Embryonic facial prominence (tissue), 1 donor: ENCODE measurements around the gene VAV2.

Source experiments
- DNase-seq: peaks from one replicate; pipeline ENCODE4 v3.0.0-alpha.2; 2016; ENCODE audit errors: extremely low spot score

Gene VAV2

DNA sequence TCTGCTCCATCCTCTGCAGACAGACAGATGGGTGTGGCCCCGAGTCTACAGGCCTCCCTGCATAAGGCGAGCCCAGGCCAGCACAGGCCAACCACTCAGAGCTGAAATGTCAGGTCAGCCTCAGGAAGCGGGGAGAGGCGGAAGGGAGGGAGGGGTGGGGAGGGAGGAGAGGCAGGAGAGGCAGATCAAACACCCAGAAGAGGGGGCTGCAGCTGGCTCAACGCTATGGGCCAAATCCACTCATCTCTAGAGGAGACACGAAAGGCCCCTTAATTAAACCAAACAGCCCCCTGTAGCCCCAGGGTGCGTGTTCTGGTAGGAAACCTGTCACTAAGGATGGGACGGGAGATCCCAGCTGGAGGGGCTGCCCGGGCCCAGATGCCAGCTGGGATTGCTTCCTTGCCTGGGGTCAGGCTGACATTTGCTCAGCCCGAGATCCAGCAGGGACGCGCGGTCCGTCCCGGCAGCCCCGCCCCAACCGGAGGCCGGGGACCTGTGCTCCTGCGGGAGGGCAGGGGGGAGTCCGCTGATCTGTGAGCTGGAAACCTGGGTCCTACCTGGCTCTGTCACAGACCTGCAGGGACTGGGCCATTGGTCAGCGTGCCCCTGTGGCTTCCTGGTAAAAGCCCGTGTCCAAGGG is 156.7 kb downstream of the VAV2 start:
- DNase-seq = no peak

DNA sequence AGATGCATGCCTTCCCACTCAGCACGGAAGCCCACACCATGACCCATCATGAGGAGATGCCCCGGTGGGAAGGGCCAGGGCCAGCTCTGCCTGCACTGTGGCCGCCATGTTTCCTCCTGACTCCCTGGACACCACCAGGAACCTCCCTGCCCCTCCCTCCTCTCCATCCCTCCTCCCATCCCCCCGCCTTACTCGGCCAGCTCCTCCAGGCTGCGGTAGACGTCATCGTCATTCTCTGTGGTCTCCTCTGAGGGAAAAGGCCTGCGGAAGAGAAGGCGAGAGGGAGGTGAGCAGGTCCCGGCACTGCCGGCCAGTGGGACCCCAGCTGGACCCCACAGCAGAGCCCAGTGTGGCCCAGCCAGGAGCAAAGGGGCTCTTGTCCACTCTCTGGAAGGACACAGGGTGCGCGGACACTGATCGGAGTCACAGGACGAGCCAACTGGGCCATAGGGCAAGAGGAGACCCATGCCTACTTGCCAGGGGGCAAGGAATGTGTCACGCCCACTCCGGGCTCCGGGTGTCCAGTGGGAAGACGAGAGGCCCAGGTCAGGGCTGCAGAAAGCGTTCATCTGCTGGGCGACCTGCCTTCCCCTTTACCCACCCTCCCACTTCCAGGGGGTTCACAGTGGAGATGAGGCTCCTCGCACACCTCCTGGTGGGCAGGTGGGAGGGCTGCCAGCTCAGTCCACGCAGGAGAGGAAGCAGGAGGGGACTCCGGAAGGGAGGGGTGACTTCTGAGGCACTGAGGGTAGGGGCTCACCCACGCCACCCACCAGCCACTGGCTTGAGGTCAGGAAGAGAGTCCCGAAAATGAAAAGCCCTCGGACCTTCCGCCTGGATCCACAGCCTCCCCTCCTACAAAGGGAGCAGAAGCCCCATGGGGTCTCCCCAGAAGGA is 157.8 kb downstream of the VAV2 start:
- DNase-seq = no peak

DNA sequence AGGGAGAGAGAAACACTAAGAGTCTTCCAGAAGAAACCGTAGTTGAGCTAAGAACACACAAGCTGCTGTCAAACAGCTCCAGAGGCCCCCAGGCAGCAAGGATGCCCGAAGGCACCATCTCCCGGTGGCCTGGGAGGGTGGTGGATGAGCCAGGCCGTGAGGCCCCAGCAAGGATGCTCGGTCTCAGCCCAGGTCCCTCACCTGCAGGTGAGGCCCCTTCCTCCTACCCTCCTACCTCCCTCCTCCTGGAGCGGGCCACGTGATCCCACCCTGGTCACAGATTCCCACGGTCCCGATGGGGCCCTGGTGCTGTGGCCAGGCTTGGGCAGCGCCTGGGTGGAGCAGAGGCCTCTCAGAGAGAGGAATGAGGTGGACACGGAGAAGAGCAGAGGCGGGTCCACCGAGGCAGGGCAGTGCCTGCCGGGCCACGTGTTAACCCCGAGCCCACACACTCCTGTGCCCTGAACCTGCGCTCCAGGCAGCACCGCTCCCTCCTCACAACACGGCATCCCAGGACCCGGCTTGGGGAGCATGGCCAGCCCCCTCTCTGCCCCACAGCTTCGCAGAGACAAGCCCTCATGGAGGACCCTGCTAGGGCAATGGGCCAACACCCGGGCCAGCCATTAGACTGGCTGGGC is 158.6 kb downstream of the VAV2 start:
- DNase-seq = no peak

DNA sequence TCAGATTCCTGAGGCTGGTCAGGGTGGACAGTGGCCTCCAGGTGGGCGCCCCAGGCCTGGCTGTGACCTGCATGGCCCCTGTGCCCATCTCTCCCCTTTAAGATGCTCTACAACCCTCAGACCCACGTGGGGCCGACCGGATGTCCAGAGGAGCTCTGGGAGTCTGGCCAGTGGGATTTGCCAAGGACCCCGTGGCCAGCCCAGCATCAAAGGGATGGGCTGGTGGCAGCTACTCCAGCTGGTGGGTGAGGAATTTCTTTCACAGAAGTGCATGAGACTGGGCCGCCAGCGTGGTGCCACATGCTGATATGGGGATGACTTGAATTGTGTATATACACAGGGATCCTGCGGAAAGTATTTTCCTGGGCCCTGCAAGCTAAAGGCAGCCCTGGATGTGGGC is 159.2 kb downstream of the VAV2 start:
- no peak for DNase-seq

DNA sequence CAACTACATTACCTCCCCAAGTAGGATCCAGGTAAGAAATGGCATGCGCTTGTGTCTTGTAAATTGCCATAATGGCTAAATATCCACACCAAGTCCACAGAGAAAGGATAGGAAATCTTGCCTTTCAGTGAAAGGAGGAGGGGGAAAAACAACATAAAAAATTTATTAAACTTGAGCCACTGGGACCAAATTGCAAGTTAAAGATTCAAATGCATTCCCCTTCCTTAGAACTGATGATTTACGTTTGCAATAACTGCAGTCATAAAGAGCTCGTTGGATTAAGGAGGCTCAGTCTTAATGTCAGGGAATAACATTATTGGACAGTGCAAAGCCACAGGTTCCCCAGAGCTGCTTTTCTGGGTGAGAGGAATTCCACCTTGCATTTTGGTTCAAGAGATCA is 161.4 kb downstream of the VAV2 start:
- DNase-seq = no peak

DNA sequence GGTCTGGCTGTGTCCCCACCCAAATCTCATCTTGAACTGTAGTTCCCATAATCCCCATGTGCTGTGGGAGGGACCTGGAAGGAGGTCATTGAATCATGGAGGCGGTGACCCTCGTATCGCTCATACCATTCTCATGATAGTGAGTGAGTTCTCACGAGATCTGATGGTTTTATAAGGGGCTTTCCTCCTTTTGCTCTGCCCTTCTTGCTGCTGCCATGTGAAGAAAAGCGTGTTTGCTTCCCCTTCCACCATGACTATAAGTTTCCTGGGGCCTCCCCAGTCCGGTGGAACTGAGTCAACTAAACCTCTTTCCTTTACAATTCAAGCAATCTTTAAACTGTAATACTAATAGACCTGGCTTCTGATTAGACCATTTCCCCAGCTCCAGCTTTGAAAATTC is 161.8 kb downstream of the VAV2 start:
- DNase-seq = no peak

DNA sequence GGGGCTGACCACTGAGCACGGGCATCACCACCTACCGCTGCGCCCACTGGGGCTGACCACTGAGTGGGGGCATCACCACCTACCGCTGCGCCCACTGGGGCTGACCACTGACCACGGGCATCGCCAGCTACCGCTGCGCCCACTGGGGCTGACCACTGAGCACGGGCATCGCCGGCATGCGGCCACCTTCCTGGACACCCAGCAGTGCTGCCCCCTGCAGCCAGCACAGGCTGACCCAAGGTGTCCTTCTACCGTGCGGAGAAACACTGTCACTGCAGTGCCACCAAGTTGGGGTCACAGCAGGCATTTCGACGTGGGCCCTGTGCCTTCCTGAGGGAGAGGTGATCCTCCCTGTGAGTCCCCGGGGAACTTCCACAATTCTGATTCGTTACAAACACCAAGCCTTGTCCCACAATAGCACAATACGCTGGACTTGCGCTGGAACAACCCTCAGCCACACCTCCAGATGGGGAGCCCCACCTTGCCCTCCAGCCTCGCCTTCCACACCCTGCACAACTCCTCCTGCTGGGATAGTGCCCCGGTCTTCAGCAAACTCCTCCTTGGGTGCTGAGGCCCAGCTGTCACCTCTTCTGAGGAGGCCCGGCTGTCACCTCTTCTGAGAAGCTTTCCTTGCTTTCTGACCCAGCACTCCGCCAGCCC is 163.7 kb downstream of the VAV2 start:
- no peak for DNase-seq

DNA sequence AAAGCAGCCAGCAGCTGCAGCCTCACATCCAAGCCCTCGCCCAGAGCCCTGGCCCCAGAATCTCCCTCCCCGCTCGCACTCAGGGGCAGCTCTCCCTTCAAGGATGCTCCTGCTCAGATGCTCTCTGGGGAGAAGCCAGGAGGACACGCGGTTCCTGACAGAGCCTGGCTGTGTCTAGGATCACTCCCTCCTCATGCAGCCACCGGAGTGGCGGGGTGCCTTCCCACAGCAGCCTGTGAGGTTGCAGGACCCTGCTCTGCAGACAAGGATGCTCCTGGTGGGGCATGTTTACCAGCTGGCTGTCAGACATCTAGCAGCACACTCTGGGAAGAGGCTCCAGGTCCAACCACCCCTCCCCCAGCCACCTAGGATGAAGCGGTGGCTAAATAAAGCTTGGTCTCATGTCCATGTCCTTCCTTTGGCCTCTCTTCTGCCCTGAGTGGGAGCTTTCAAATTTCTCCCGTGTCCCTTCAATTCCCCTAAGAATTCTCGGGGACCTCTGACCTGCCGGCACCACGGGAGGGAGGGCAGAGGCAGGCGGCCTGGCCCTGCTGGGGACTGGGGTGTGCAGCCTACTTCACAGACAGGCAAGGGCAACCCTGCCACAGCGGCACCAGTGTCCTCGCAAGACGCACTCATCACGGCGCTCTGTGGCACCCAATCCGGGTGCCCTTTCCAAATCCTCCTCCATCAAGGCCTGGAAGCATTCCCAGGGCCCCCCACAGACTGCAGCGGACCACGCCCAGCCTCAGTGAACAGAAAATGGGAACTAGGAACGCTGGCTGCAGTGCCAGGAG is 165.6 kb downstream of the VAV2 start:
- DNase-seq = no peak

DNA sequence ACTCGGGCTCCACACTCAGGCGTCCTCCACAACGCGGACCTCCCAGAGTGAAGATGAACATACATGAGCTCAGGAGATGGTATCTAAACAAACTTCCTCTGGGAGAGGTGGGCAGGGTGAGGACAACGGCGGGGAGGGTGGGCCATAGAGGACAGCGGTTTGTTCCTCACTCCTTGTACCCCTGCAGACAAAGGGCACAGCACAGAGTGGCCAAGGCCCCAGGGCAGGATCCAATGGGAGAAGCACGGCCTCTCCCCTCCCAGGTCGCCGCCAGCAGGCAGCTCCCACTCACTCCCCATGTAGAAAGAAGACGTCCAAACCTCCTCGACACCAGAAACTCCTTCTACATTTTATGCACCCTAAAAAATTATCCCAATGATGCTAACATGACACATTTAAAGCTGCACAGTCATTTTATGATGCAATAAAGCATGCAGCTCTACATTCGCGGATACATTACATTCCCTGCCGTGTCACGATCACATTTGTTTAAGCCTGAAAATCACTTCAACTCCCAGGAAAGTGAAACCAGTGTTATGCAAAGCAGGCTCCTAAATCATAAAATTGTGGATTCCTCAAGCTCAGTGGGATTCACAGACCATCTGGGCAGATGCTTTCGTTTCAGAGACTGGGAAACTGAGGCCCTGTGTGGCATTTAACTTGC is 166.4 kb downstream of the VAV2 start:
- DNase-seq = no peak

DNA sequence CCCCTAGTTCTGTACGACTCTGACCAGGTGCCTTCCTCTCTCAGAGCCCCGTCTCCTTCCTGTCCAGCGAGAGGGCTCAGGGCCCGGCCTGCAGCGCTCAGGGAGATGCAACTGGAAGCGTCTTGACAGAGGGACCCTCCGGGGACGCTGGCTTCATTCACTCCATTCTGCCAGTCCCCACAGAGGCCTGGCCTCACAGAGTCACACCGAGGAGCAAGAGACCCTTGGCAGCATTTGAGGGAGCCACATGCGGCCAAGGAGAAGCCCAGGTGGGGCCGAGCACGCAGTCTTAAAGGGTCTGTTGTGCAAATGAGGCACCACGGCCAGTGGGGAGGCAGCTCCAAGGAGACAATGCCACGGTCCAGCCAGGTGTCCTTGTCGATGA is 167.3 kb downstream of the VAV2 start:
- DNase-seq = no peak

DNA sequence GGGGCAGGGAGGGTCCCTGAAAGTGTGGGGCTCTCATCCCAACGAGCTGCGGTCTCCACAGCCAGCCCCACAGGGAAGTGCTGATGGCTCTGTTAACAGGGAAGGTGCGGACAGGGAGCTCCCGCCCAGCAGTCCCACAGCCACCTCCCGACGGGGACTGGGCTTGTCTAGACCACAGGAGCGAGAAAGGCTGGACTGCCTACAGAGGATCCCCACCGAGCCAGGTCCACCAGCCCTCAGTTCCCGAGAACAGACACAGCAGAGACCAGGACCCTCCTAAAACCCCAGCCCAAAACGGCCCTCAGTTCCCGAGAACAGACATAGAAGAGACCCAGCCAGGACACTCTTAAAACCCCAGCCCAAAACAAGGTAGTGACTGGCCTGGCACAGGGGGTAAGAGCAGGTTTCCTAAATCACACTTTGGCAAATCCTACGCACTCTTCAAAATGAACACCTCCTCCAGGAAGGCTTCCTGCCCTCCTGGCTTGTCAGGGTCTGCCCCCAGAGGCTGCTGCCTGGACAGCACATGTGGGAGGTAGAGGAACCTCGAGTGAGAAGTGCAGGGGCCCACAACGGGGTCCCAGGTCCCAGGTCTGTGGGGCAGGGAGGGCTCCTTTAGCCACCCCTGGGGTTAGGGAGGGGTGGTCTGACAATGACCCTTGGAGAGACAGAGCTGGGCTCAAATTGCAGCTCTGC is 167.9 kb downstream of the VAV2 start:
- no peak for DNase-seq

DNA sequence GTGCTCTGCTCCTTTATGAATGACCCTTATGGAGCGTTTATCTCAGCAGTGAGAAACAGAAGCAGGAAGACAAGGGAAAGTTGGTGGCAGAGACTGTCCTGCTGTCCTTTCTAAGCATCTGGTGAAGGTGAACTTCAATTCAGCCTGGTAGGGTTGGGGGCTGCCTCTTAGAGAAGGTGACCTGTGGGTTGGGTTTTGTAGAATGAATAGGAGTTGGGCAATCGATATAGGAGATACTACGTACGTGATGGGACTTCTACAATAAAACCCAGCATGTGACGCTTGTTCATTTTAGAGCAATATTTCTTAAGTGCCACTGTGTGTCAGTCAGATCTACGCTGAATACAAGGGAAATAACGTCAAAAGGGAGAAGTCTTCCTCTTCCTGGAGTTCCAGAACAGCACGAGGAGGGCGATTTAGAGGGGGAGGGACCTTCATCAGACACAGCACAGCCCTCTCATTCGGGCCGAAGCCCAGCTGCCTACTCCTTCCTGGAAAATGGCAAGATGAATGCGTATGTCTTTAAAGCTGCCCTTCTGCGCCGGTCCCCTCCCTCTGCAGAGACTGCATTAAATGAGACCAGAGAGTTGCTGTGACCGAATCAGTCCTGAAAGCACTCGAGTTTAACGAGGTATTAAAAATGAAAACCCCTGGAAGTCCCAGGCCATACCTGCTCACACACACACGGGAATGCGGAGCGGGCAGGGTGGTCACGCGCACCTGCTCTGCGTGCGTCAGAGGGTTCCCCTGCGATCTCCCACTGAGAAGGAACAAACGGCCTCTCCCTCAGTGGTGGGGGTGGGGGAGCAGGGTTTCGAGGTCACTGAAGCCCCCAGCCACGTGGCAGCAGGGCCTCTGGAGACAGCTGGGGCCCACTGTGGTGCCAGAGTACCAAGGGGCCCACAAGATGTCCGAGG is 168.7 kb downstream of the VAV2 start:
- DNase-seq = no peak

DNA sequence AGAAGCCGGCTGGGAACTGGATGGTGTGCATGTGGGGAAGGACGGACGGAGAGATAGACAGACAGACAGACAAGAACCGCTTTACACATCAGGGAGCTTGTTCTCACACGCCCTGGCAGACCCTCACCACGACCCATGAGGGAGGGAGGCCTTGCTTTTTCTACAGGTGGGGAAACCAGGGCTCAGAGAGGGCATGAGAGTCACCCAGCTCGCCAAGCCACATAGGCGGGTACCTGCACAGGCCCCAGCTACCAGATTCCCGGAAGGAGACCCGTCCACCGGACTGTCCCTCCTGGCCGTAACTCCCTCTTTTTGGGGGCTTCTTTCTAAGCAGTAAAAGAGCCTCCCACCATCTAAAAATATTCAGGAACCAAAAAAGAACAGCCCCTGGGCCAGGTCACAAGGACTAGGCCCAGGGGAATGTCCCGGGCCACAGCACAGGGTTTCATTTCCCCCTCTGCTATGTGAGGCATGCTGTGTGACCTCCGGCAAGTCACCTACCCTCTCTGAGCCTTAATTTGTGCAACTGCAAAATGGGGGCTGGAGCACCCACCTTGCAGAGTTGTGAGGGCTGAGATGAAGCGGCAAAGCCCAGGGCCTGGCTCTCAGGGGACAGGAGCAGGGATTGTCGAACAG is 169.6 kb downstream of the VAV2 start:
- DNase-seq = no peak

DNA sequence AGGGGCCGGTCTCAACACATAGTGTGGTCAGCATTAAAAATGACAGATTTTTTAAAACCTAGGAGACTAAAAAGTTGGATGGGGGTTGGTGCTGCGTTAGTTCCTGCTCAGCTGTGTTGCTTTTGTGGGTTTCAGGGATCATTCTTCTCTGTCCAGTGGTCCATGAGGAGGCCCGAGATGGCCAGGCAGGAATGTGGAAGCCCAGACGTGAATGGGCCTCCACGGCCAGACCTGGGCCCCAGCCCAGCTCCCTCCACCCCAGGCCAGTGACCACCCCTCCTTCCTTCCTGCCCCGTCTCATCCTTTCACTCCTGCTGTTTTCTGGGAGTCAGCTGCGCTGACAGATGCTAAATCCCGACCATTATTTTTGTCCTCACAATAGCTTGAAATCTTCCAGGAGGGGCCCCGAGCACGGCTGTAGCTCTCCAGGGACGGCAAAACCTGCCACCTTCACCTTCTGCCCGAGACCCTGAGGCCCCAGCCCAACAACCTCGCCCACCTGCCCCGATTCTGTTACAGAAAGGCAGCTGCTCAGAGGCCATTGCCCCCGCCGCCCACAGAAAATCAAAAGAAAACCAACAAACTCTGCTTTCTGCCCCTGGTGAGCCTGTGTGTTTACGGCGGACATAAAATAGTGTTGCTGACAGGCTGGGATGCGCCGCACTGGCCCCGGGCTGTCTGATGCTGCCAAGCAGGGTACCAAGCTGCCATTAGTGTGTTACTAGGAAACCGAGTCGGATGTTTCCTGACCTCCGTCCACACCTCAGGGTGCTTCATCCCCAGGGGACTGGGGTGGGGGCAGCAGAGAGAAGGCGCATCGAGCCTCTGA is 170.3 kb downstream of the VAV2 start:
- no peak for DNase-seq

DNA sequence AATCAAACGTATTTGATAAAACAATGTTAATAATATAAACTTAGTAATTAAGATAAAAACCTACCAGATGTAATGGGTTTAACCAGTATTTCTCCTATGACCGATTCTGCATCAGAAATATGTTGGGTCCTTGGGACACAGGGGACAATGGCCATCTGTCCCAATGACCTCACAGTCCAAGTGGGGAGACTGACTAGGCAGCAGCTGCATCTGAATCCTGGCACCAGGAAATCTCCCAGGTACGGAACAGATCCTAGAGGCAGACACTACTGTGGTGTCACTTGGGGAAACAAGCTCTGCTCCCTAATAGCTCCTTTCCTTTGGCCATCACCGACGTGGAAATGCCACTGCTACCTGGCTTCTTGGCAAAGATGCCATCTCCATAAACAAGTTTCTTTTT is 172.2 kb downstream of the VAV2 start:
- DNase-seq = no peak

DNA sequence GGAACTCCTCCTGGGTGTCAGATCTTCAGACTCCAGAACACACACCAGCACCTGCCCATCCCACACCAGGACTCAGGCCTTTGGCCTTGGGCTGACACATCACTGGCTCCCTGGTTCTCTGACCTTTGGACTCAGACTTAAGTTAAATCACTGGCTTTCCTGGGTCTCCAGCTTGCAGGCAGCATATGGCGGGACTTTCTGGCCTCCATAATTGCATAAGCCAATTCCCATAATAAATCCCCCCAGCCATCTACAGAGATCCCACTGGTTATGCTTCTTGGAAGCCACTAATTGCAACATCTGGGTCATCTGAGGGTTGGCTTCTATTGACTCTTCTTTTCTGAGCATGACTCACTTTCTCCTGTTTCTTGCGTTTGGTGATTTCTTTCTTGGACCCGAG is 173.7 kb downstream of the VAV2 start:
- DNase-seq = no peak

DNA sequence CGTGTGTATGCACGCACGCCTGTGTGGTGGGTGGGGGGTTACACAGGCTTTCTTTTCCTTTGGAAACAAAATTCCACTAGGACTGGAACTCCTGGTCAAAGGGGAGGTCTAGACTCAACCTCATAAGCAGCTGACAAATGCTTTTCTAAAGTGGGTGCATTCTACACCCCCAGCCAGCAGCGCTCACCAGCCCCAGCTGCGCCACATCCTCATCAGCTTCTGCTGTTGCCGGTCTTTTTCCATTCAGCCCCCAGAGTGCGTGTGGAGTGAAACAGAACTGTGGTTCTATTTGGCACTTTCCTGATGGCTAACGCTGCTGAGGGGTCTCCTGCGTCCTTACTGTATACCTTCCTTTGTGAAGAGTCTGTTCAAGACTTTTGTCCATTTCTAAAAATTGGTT is 176.3 kb downstream of the VAV2 start:
- DNase-seq = no peak
